DMS153 treated with DMSO at 0.1 percent for 48 hours (cell line): Measurements from ENCODE around the gene ADCY10.
"Not testable (repeated sequence)": the region's sequence is repeated elsewhere in the genome, so short reads cannot be mapped to it uniquely, and the experiment has no call there.

Experiments used
- DNase-seq: peaks from one replicate; lab custom pipeline; 2025; ENCODE audit not compliant: unreplicated experiment; lab: John Stamatoyannopoulos, UW

The ADCY10 gene

DNA sequence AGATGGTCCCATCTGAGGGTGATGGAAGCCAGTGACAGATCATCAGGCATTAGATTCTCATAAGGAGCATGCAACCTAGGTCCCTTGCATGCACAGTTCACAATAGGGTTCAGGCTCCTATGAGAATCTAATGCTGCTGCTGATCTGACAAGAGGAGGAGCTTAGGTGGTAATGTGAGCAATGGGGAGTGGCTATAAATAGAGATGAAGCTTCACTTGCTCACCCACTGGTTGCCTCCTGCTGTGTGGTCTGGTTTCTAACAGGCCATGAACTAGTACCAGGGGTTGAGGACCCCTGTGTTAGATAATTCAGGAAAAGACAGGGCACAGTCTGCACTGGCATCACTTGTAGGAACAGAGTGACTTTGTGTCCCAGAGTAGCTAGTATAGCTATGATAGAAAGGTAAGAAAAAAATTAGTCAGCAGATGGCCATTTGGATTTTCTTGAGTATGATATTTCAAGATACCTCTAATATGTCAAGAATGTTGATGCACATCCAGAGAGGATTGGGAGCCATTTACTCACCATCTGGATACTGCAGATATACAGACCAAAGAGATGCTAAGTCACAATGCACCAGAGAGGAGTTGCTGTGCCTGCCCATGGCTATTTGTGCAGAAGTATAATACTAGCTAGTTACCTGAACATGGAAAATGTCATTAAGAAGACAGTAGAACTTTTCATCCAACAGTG lies 53.6 kb downstream of the ADCY10 start:
- no peak for DNase-seq

GRCh38 chr1:167856711-167857418 lies 57.1 kb downstream of the ADCY10 start:
- no peak for DNase-seq

- no peak for DNase-seq
Observed at GRCh38 chr1:167854184-167854583, 59.8 kb downstream of the ADCY10 start.

DNA sequence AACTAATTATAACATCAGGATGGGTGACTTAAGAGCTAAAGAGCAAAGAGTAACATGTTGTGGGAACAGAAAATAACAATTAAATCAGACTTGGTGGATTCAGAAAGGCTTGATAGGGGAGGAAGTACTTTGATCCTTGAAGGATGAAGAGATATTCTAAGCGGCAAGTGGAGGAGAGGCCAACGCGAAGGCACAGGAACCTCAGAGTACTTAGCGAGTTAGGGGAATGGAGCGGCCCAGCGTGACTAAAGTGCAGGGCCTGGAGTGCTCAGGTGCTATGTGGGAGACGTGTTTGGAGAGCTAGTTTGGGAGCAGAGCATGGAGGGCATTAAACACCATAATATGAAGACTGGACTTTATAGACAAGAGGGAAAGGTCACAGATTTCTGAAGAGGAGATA lies 64.3 kb downstream of the ADCY10 start:
- no peak for DNase-seq

- no peak for DNase-seq
Observed at GRCh38 chr1:167842872-167843271, 71.1 kb downstream of the ADCY10 start.

- no peak for DNase-seq
Observed at GRCh38 chr1:167841530-167841929, 72.4 kb downstream of the ADCY10 start.

GRCh38 chr1:167839009-167839408 lies 74.9 kb downstream of the ADCY10 start:
- DNase-seq = no peak

DNA sequence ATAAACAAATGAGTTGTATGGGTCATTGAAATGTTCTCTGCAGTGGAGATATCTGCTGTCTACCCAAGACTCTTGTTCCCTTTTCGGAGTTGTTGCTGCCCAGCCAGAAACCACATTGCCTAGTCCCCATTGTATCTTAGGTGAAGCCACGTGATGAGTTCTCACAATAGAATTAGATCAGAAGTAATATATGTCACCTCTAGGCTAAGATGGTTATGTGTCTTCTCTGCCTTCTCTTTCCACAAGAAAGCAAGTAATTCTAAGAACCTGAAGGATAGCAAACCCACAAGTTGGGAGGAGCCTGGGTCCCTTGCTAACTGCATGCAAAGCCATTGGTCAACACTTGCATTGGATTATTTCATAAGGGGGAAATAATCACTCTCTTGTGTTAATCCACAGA lies 76.6 kb downstream of the ADCY10 start:
- DNase-seq = no peak

GRCh38 chr1:167836197-167836596 lies 77.7 kb downstream of the ADCY10 start:
- no peak for DNase-seq

DNA sequence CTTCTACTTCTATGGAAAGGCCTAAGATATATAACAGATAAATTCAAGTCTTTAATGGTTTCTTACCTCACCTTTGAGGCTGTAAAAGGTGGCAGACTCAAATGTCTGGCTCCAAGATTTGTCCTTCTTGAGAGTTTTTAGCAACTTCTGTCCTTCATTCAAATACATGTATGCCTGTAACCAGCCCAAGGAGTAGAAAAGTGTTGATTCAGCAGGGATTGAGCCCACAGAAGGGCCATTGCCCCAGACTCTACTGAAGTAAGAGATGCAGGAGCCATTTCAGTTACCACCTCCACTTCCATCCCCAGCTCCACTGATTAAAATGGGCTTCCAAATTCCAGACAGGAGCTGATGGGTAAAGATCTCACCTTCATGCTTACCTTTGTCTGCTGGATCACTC lies 80.0 kb downstream of the ADCY10 start:
- DNase-seq = no peak

DNA sequence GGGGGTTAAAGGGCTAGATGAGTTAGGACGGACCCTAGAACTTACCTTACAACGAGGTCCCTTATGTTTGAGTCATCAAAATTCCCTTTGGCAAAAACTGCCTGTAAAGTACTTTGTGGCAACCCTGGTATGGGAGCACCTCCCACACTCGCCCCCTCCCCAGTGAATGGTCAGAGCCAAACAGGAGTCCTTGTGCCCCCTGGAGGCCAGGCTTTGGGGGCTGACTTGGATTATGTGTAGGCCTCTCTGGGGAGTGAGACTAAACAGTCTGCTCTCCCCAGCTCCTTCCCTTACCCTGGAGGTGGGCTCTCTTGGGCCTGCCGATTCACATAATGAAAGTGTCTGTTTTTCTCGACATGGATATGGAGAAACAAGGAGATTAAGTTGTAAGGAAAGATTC lies 81.2 kb downstream of the ADCY10 start:
- DNase-seq = no peak

GRCh38 chr1:167830668-167831067 lies 83.3 kb downstream of the ADCY10 start:
- not testable (repeated sequence) for DNase-seq

GRCh38 chr1:167829868-167830267 lies 84.1 kb downstream of the ADCY10 start:
- DNase-seq = no peak

- DNase-seq = no peak
Observed at GRCh38 chr1:167826127-167826526, 87.8 kb downstream of the ADCY10 start.

GRCh38 chr1:167825419-167826079 lies 88.4 kb downstream of the ADCY10 start:
- no peak for DNase-seq

DNA sequence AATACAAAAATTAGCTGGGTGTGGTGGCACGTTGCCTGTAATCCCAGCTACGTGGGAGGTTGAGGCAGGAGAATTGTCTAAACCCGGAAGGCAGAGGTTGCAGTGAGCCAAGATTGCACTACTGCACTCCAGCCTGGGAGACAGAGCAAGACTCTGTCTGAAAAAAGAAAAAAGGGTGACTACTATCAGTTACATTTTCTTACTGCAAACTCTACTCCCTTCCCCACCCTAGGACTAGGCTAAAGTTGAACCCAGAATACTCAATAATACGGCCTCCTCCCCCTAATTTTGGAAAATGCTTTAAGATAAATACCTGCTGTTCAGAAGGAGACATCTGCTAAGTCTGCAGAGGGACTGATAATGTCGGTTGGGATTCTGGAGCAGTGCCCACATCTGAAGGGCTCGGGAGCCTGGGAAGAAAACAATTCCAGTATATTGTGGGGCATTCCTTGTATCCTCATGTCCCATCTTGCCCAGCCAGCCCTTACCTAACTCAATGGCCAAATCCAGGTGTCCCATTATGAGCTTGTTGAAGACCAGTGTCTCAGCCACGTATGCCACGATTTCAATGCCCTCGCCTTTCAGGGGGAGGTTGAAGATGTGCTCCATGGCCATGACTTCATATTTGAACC lies 89.7 kb downstream of the ADCY10 start:
- no peak for DNase-seq

DNA sequence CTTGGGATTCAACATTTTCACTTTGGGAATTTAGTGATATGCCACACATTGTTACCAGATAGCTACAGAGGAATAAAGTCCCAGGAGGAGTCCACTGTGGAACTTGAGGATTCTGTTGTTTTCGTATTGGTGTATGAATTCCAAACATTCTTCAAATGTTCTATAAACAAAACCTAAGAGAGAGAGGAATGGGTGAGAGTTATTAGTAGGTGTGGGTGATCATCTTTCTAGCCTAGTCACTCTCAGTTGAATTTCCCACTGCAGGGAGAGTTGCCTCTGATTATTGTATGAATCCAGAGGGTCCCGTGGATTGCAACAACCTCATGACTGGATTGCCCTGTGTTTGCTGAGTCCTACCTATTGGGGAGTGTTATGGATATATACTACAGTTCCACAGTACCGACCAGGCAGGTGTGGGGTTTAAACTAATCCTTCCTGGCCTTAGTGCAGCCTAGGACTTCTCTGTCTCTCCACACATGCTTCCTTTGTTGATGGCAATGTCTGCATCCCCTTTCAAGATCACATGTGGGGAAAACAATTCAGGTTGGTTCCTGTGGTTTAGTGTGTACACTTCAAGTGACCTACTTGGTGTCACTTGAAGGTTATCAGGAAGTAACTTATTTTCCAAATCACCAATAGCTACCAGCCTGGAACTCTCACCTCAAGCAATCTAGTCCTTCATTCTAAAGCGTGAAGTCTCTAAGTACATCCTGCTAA lies 91.8 kb downstream of the ADCY10 start:
- no peak for DNase-seq

GRCh38 chr1:167821356-167821685 lies 92.6 kb downstream of the ADCY10 start:
- DNase-seq = no peak

DNA sequence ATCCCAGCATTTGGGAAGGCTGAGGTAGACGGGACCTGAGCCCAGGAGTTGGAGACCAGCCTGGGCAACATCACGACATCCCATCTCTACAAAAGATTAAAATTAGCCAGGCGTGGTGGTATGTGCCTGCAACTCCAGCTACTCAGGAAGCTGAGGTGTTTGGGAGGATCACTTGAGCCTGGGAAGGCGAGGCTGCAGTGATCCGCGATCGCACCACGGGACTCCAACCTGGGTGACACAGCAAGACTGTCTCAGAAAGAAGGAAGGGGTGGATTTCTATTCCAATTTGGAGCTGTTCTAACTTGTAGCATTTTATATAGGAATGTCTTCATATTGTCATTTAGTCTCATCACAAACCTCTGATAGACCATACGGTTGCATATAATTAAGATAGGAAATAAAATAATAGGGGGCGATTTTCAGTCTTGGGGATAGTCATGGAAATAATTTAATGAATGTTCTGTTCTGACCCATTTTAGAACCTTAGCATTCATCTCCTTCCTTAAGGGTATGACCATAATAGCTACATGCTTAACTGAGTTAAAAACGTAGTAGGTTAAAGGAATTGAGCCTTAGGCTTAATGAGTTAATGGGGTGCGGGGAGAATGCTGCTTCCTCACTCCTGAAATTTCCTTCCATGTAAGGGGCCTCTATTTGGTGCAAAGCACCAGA lies 93.1 kb downstream of the ADCY10 start:
- no peak for DNase-seq

DNA sequence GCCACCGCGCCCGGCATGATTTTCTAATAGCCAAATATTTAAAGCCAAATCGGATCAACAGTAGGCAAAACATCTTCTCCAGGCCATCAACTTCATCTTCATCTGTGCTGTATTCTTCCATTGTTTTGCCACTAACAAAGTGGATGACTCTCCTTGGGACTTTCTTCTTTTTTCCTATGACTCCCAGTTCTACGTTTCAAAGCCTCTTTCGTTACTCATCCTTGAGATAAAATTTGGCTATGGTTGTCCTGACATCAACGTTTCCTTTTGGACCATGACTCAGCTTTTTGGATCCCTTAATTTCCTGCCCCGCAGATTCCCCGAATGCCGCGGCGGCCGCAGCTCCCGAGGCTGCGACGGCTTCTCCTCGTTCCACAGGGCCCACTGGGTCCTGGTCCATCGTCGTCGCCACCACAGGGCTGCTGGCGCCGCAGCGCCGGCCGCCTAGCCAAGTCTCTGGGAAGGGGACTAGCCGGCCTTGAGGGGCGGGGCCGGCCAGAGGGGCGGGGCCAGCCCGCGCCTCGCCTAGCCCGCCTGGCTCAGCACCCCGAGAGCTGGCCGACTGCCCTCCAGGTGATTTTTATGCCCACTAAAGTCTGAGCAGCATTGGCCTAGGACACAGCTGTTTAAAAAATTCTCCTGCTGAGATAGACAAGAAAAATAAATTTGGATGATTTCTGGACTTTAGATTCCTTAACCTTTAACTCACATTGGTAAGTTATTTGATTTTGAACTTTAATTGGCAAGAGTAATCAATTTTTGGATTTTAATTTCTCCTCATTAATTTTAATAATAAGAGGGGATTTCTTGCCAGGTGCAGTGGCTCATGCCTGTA lies 93.9 kb downstream of the ADCY10 start:
- DNase-seq = peak; percentile 9
